ENCODE results near the gene ADAR.

ADAR gene

DNA sequence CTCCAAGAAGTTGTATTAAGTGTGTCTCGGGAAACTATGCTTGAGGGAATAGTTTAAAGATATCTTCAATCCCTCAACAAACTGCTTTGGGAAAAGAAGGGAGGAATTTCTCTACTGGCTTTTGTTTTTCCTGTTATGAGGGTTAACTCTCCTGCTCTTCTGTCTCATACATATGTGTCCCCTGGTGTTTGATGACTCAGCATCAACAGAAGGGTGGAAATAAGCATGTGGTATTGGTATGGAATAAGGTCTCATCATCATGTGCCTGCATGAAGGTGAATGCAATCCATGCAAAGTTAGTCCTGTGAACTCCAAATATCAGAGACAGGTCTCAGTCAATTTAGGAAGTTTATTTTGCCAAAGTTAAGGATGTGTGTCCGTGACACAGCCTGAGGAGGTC is 27.2 kb upstream of the ADAR start:
- TF ChIP-seq, protein P1, sequence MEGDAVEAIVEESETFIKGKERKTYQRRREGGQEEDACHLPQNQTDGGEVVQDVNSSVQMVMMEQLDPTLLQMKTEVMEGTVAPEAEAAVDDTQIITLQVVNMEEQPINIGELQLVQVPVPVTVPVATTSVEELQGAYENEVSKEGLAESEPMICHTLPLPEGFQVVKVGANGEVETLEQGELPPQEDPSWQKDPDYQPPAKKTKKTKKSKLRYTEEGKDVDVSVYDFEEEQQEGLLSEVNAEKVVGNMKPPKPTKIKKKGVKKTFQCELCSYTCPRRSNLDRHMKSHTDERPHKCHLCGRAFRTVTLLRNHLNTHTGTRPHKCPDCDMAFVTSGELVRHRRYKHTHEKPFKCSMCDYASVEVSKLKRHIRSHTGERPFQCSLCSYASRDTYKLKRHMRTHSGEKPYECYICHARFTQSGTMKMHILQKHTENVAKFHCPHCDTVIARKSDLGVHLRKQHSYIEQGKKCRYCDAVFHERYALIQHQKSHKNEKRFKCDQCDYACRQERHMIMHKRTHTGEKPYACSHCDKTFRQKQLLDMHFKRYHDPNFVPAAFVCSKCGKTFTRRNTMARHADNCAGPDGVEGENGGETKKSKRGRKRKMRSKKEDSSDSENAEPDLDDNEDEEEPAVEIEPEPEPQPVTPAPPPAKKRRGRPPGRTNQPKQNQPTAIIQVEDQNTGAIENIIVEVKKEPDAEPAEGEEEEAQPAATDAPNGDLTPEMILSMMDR (IDR thresholded peaks at IDR 0.05; ENCODE audit: low read depth, low read length) = no peak
- TF ChIP-seq MYC (IDR thresholded peaks at IDR 0.05; ENCODE audit: low read depth, low read length) (no peak), POLR2A (IDR thresholded peaks at IDR 0.05; ENCODE audit: extremely low read depth, insufficient read length) (no peak)
- TF ChIP-seq, protein P2, sequence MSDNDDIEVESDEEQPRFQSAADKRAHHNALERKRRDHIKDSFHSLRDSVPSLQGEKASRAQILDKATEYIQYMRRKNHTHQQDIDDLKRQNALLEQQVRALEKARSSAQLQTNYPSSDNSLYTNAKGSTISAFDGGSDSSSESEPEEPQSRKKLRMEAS (IDR thresholded peaks at IDR 0.05; ENCODE audit: low read depth, low read length) = no peak
- no peak for DNase-seq (ENCODE audit: low read depth)
- no peak overlapping the region for H3K4me3 ChIP-seq (ENCODE audit: low read depth, low read length)

DNA sequence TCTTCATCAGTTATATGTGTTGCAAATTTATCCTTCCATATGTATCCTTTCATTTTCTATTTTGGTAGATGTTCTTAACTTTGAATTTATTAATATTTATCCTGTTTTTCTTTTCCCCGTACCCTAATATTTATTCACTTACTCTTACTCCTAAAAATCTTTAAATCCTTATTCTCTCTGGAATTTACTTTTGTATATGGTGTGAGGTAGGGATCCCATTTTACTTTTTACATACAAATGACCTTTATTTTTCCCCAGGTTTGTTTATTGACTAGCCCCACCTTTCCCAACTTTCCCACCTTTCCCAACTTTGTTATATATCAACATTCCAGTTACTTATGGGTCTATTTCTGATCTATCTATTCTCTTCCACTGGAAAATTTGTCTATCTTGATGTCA is 21.7 kb upstream of the ADAR start:
- H3K4me3 ChIP-seq (ENCODE audit: low read depth, low read length) = no peak overlapping the region
- TF ChIP-seq POLR2A (IDR thresholded peaks at IDR 0.05; ENCODE audit: extremely low read depth, insufficient read length) (no peak), MYC (IDR thresholded peaks at IDR 0.05; ENCODE audit: low read depth, low read length) (no peak)
- TF ChIP-seq, protein P2 (IDR thresholded peaks at IDR 0.05; ENCODE audit: low read depth, low read length) = no peak
- TF ChIP-seq, protein P1 (IDR thresholded peaks at IDR 0.05; ENCODE audit: low read depth, low read length) = no peak
- no peak for DNase-seq (ENCODE audit: low read depth)

DNA sequence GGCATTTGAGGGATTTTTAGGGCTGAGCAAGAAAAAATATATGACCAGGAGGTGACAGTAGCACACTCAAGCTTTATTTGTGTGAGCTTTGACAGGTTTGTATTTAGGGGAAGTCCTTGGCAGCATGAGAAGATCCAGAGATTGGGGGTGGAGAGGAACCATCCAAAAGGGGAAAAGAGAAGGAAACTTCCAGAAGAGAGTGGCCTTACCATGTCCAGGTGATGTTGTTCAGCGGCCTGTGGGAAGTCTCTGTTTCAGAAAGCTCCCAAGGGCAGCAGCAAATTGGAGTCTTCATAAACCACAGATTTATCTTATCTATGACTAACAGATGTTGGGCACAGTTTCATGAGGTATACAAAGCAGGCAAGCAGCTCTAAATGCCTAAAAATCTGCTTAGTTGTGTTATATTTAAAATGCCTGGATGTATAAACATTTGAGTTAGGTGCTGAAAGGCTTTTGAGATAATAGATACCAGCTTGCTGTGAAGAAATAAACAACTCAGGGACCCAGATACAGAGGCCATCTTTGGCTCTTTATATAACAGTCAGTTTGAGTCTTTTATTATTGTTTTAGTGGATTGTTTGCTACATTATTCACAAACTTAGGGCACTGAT is 21.2 kb upstream of the ADAR start:
- no peak for TF ChIP-seq MYC (IDR thresholded peaks at IDR 0.05; ENCODE audit: low read depth, low read length)
- no peak for TF ChIP-seq POLR2A (IDR thresholded peaks at IDR 0.05; ENCODE audit: extremely low read depth, insufficient read length)
- TF ChIP-seq, protein P1 (IDR thresholded peaks at IDR 0.05; ENCODE audit: low read depth, low read length) = no peak
- TF ChIP-seq, protein P2 (IDR thresholded peaks at IDR 0.05; ENCODE audit: low read depth, low read length) = no peak
- no peak overlapping the region for H3K4me3 ChIP-seq (ENCODE audit: low read depth, low read length)
- no peak for DNase-seq (ENCODE audit: low read depth)

DNA sequence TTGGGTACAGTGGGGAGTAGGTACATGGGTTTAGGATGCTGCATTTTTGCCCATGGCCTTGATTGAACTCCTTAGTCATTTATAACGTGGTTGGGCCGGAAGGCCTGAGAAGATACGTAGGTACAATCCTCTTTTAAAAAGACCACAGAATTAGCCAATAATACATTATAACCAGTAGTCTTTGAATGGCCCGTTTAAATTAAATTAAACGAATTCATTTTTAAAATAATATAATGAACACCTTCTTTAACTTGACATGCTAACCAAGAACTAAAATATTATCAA is 20.1 kb upstream of the ADAR start:
- DNase-seq (ENCODE audit: low read depth) = no peak
- H3K4me3 ChIP-seq (ENCODE audit: low read depth, low read length) = peak overlapping the region; percentile 79
- no peak for TF ChIP-seq MYC (IDR thresholded peaks at IDR 0.05; ENCODE audit: low read depth, low read length)
- TF ChIP-seq, protein P2 (IDR thresholded peaks at IDR 0.05; ENCODE audit: low read depth, low read length) = no peak
- no peak for TF ChIP-seq POLR2A (IDR thresholded peaks at IDR 0.05; ENCODE audit: extremely low read depth, insufficient read length)
- TF ChIP-seq, protein P1 (IDR thresholded peaks at IDR 0.05; ENCODE audit: low read depth, low read length) = no peak

DNA sequence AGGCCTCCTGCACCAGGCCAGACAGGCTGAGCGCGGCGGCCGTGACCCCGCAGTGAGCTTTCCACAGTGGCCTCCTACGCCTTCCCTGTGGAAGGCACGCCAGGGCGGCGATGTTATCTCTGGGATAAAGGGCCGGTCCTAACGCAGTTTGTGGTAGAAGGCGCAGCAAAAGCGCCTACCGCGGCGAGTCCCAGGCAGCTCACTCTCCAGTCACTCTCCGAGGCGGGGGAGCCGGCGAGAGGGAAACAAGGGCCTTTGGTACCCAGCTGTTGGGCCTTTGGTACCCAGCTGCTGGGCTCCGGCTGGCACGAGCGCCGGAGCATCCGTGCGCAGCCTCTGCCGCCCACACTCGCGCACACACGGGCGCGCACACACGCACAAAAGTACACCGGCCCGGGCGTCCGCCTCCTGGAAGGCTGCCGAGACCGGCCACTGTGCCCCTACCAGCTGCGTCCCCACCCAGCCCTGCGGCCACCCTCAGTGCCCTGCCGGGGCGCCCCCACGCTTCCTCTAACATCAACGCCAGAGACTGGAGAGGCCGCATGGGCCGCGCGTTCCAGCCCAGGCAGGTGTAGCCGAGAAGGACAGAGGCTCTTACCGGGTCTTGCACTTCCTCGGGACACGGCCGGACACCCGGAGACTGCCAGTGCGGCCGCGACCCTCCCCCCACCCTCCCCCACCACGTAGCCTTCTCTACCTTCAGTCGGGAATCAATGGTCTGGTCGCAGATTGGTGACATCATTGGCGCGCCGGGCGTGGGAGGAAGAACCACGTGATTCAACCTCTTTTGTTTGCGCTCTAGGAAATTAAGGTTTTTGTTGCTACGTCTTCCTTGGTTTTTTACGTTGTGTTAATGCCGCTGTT is 19.5 kb upstream of the ADAR start:
- H3K4me3 ChIP-seq (ENCODE audit: low read depth, low read length) = peak overlapping the region; percentile 79
- TF ChIP-seq, protein P1 (IDR thresholded peaks at IDR 0.05; ENCODE audit: low read depth, low read length) = no peak
- TF ChIP-seq MYC (IDR thresholded peaks at IDR 0.05; ENCODE audit: low read depth, low read length) = peak; percentile 97
- TF ChIP-seq, protein P2 (IDR thresholded peaks at IDR 0.05; ENCODE audit: low read depth, low read length) = peak; percentile 98
- DNase-seq (ENCODE audit: low read depth) = peak; percentile 91

Measured in NB4 (cell line).